Heart left ventricle (tissue), 16 donors: ENCODE measurements around the gene CEP70. TPM values are rescaled to one million over a fixed set of nuclear protein-coding genes. Genes with fewer than 3 reads are reported as not detected.

ENCODE experiments used
- ATAC-seq, 4 donors: fragments of 200-7000 bp; cut with Tn5 transposase; one replicate each; pipeline ENCODE4 v1.9.1; 2020 to 2022; ENCODE audit warnings: moderate library complexity in 4 of 4, mild to moderate bottlenecking in 3 of 4, moderate number of reproducible peaks in 1 of 4
- DNase-seq, 5 donors: peaks; one replicate each; pipeline ENCODE4 v3.0.0-alpha.2; 2020
- H3K27ac ChIP-seq, 12 donors: fragments of 200-600 bp; sonication (generic) in 4 of 12; one replicate each; pipeline versions ENCODE4 v1.5.0 to v1.8.0; 2016 to 2022; ENCODE audit warnings: mild to moderate bottlenecking in 2 of 12
- H3K27me3 ChIP-seq, 9 donors: fragments of 200-600 bp; sonication (generic) in 2 of 9; one replicate each; pipeline versions ENCODE4 v1.5.1 to v1.8.0; 2016 to 2022; ENCODE audit warnings: mild to moderate bottlenecking in 3 of 9
- H3K36me3 ChIP-seq, 9 donors: fragments of 200-600 bp; sonication (generic) in 2 of 9; one replicate each; pipeline versions ENCODE4 v1.5.0 to v1.8.0; 2018 to 2022; ENCODE audit warnings: mild to moderate bottlenecking in 2 of 9
- H3K4me1 ChIP-seq, 12 donors: fragments of 200-600 bp; sonication (generic) in 4 of 12; one replicate each; pipeline versions ENCODE4 v1.5.0 to v1.8.0; 2016 to 2022; ENCODE audit warnings: mild to moderate bottlenecking in 3 of 12
- H3K4me3 ChIP-seq, 12 donors: fragments of 200-600 bp; sonication (generic) in 4 of 12; one replicate each; pipeline versions ENCODE4 v1.5.0 to v1.8.0; 2017 to 2022; ENCODE audit warnings: mild to moderate bottlenecking in 9 of 12, moderate library complexity in 4 of 12
- H3K9me3 ChIP-seq, 12 donors: fragments of 200-600 bp; sonication (generic) in 4 of 12; one replicate each; pipeline versions ENCODE4 v1.5.0 to v1.8.0; 2016 to 2022; ENCODE audit warnings: mild to moderate bottlenecking in 1 of 12
- CTCF ChIP-seq, 12 donors: fragments of 200-600 bp; sonication (generic) in 4 of 12; IDR thresholded peaks; one replicate each; pipeline versions ENCODE4 v1.5.0 to v1.8.0; 2018 to 2022; ENCODE audit warnings: antibody characterized with exemption in 12 of 12, mild to moderate bottlenecking in 5 of 12
- POLR2A ChIP-seq, 2 donors: fragments of 450-650 bp; IDR thresholded peaks; one replicate each; pipeline ENCODE4 v1.6.1; 2017; ENCODE audit warnings: antibody characterized with exemption in 2 of 2, mild to moderate bottlenecking in 2 of 2, moderate library complexity in 2 of 2
- WGBS, 4 donors: extraction: QIAGEN DNeasy Blood & Tissue Kit in 2 of 4; methylation state at CpG; one replicate each; pipeline versions ENCODE4 v1.1.5 to v1.1.7; 2013 to 2018; 5-methylcytosine and 5-hydroxymethylcytosine counted together
- intact Hi-C, 10 donors: fragments of 100-400 bp; cut with DNase I; formaldehyde crosslinking; loops; one replicate each; pipeline versions ENCODE4 v1.11.1 to v1.14.2; 2022
- polyA plus RNA-seq, 2 donors: library from polyadenylated mRNA; stranded (reverse); fragments of 200-250 nt; gene quantifications; one replicate each; pipeline ENCODE4 v1.2.3, GENCODE V29; 2013
- total RNA-seq, 9 donors: library from RNA; depleted of rRNA in 2 of 9; stranded (reverse); fragments of >200 nt in 2 of 9; fragmentation: NEBNext Ultra II Directional in 3 of 9; extraction: Animal tissue kit (Norgen Biotek cat#: 25700) in 3 of 9; gene quantifications; one replicate each; pipeline versions ENCODE4 v1.1.0 to v1.2.4, GENCODE V29; 2016 to 2023
- donor health status: ischemic (EF 13 %, LVEDD 7.1; RV severe dilation, severe dysfunction).
- donor health status: healthy with polysubstance abuse.
- donor health status: DM: no; HTN: yes; CAD: no.
- donor health status: DM: no; HTN: no; CAD: no.
- donor health status: ischemic (EF 25% LVEDD 6.9; RV normal size, moderate dysfunction).
- donor health status: ischemic (EF 25% LVEDD 5.7; RV mildly dilated, moderate dysfunction).
- donor health status: healthy.
- donor health status: DM: yes; HTN: yes; CAD: no.
- donor health status: ischemic (EF 35%, LVEDD 5.7; RV mildly dilated, moderate dysfunction).
- donor health status: nonischemic (EF 11% LVEDD 7.7; RV severe dilation, severe dysfunction).
- donor health status: DM: yes; HTN: yes; CAD: no.
- donor health status: PGD.
- donor health status: ischemic (EF 29% LVEDD 5.4; RV normal size, mild dysfunction).
- donor health status: nonischemic (EF 23%, LVEDD 6.1; RV moderate dilation, normal function).

The CEP70 gene
- total and polyA plus RNA-seq, 11 donors, result 10.1 to 29.8 (median 22.6) TPM

- ATAC-seq (peak; percentile 76 to 91 (median 86)), DNase-seq (peak in 4 of 5 donors; percentile 63 to 77 (median 70))
- H3K36me3 ChIP-seq, result no peaks in the 10 kb centered on the region
- peaks cover 0 to 20% (median 1%) of the 10 kb centered on the region in 12 donors for H3K4me1 ChIP-seq
- TF ChIP-seq POLR2A (IDR thresholded peaks at IDR 0.05) (no peak), CTCF (IDR thresholded peaks at IDR 0.05) (no peak)
- 46 to 70% (median 51%) methylated on average over 3 of the region's 3 CpGs for WGBS, 4 donors
- intact Hi-C loops, result loop anchor here in 1 of 10 donors (10.0 kb wide), 1 partner anchor 124 kb away; the partner anchor contains the start of gene CEP70
- peak overlapping the region in 2 of 12 donors; percentile 71 to 82 for H3K27ac ChIP-seq
- no peaks in the 10 kb centered on the region for H3K27me3 ChIP-seq
- H3K9me3 ChIP-seq, result no peaks in the 10 kb centered on the region
- no peak overlapping the region for H3K4me3 ChIP-seq
Observed at GRCh38 chr3:138470687-138471086, 123.4 kb downstream of the CEP70 start.

DNA sequence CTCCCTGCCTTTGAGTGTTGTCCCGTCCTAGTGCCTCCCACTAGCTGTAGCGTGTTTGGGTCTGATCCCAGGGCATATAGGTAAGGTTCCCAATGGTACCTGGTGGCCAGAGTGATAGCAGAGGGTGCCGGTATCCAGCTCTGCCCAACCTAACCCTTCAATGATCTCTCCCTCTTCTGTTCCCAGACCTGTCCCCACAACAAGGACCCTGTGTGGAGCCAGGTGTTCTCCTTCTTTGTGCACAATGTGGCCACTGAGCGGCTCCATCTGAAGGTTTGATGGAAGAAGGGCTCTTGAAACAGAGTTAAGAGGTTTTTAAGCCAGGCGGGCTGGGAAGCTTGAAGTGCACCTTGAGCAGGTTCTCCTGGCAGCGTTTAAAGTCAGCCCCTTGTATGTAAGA lies 124.2 kb downstream of the CEP70 start:
- H3K27ac ChIP-seq, result peak overlapping the region in 3 of 12 donors; percentile 63 to 82 (median 71)
- peaks cover 0 to 20% (median 1%) of the 10 kb centered on the region in 12 donors for H3K4me1 ChIP-seq

DNA sequence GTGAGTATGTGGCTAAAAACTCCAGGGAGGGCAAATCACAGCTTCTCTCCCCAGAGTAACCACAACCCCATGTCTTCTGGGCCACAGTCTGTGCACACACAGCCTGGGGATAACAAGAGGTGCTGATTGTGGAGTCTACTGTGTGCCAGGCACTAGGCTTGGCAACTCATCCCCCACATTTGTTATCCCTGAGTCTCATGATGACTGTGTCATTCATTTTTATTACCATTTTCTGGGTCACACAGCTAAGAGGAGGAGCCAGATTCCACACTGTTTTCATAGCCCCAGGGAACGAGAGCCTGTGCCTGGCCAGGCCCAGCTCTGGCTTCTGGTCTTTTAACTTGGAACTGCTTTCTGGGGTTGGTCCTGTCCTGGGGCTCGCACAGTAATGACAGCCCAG lies 125.2 kb downstream of the CEP70 start:
- Histone ChIP-seq H3K9me3 (no peaks in the 10 kb centered on the region), H3K4me1 (peaks cover 0 to 20% (median 1%) of the 10 kb centered on the region in 12 donors), H3K36me3 (no peaks in the 10 kb centered on the region), H3K27me3 (no peaks in the 10 kb centered on the region), H3K4me3 (no peak overlapping the region), H3K27ac (peak overlapping the region in 6 of 12 donors; percentile 48 to 82 (median 58))
- DNase-seq, result no peak
- WGBS, 4 donors, result 34 to 62% (median 49%) methylated on average over 2 of the region's 2 CpGs
- TF ChIP-seq POLR2A (IDR thresholded peaks at IDR 0.05), result no peak
- peak; percentile 5 to 71 (median 24) for ATAC-seq
- intact Hi-C loops, result no loop called here

More for the DNA sequence above, 124.2 kb downstream of the CEP70 start:
- Histone ChIP-seq H3K9me3 (no peaks in the 10 kb centered on the region), H3K36me3 (no peaks in the 10 kb centered on the region), H3K4me3 (no peak overlapping the region), H3K27me3 (no peaks in the 10 kb centered on the region)
- intact Hi-C loops, result loop anchor here in 1 of 10 donors (10.0 kb wide), 1 partner anchor 125 kb away; the partner anchor contains the start of gene CEP70
- DNase-seq, result no peak
- TF ChIP-seq POLR2A (IDR thresholded peaks at IDR 0.05), result no peak
- no peak for ATAC-seq
- WGBS, 4 donors, result 84 to 90% (median 87%) methylated on average over 6 of the region's 6 CpGs

DNA sequence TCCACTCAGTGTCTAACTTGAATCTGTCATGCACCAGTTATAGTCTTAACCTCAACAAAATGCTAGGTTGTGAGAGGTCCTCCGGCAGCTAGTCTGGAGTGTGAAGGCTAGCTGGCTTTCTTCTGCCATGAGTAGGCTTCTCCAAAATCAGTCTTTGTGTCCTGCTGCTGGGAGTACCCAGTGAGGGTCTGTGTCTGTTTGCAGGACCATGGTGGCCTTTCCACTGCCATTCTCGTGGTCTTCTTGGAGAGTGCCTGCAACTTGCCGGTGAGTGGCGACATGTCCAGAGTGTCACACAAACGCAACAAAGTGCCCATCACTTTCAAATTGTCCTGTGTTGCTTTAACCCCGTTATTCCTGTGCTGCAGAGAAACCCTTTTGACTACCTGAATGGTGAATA lies 125.6 kb downstream of the CEP70 start:
- WGBS, 4 donors, result 51 to 68% (median 63%) methylated on average over 6 of the region's 6 CpGs
- DNase-seq, result no peak
- no peak for ATAC-seq
- Histone ChIP-seq H3K9me3 (no peaks in the 10 kb centered on the region), H3K4me3 (no peak overlapping the region), H3K27ac (peak overlapping the region in 2 of 12 donors; percentile 52 to 82), H3K4me1 (peaks cover 0 to 20% (median 1%) of the 10 kb centered on the region in 12 donors), H3K27me3 (no peaks in the 10 kb centered on the region), H3K36me3 (no peaks in the 10 kb centered on the region)
- TF ChIP-seq CTCF (IDR thresholded peaks at IDR 0.05), result no peak
- no peak for TF ChIP-seq POLR2A (IDR thresholded peaks at IDR 0.05)
- intact Hi-C loops, result no loop called here

DNA sequence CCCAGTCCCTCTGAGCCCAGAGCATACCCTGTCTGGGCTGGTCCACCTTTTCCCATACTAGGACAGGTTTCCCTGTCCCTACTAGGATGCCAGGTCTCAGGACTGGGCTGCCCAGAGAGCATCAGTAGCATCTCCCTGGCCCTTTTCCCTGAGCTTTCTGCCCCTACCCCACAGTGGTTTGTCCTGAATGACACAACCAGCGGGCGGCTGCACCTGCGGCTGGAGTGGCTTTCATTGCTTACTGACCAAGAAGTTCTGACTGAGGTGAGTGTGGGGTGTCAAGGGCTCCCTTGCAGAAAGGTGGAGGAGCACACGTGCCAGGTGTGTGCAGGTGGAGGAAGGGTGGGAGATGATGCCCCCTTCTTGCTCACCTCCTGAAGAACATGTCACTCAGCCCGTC lies 126.1 kb downstream of the CEP70 start:
- peak overlapping the region in 1 of 12 donors; percentile 82 for H3K27ac ChIP-seq
- no peak overlapping the region for H3K4me3 ChIP-seq
- no peaks in the 10 kb centered on the region for H3K36me3 ChIP-seq
- H3K27me3 ChIP-seq, result no peaks in the 10 kb centered on the region
- H3K9me3 ChIP-seq, result no peaks in the 10 kb centered on the region
- WGBS, 4 donors, result 88 to 95% (median 93%) methylated on average over 5 of the region's 5 CpGs
- no peak for DNase-seq
- H3K4me1 ChIP-seq, result peaks cover 0 to 20% (median 1%) of the 10 kb centered on the region in 12 donors
- no peak for TF ChIP-seq POLR2A (IDR thresholded peaks at IDR 0.05)
- no peak for TF ChIP-seq CTCF (IDR thresholded peaks at IDR 0.05)
- intact Hi-C loops, result no loop called here
- ATAC-seq, result no peak
